Measurements from ENCODE around the gene SRL.

SRL gene

GRCh38 chr16:4147236-4147635, 94.6 kb downstream of the SRL start:
- no peak overlapping the region for H3K27ac ChIP-seq
- no peak for TF ChIP-seq CTCF (conservative IDR thresholded peaks at IDR 0.05)

DNA sequence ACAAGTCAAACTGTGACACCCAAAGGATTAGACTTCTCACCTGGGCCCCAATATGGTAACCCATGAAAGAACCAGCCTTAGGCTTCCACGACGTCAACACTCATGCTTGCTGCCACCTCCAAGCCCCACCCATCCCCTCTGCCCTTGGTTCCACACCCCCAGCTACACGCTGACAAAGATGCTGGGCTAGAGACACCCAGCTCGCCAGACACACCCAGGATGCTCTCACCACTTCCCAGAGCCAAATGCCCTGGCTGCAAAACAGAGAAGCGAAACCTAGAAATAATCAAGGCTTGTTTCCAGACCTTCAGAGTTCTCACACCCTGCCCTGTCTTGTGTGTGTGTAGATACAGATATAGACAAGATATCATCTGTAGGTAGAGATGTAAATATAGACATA, 99.6 kb downstream of the SRL start:
- H3K27ac ChIP-seq = no peak overlapping the region
- TF ChIP-seq CTCF (conservative IDR thresholded peaks at IDR 0.05) = no peak

- no peak overlapping the region for H3K27ac ChIP-seq
- TF ChIP-seq CTCF (conservative IDR thresholded peaks at IDR 0.05) = no peak
Observed at GRCh38 chr16:4141604-4142003, 100.3 kb downstream of the SRL start.

DNA sequence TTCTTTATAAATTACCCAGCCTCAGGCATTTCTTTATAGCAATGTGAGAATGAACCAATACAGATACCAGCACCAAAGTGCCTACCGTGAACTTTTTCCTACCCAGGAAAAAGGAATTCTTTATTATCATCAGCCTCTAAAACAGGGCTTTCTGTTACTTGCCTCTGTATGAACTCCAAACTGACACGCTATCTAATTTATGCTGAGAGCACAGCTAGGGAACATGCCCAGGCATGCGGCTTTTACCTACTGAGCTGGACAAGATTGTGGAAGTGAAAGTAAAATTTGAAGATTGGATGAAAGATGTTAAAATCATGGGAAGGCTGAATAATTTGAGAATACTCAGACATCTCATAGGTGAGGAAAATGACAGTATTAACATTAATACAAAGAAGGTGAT, 101.2 kb downstream of the SRL start:
- no peak for TF ChIP-seq CTCF (conservative IDR thresholded peaks at IDR 0.05)
- no peak overlapping the region for H3K27ac ChIP-seq

DNA sequence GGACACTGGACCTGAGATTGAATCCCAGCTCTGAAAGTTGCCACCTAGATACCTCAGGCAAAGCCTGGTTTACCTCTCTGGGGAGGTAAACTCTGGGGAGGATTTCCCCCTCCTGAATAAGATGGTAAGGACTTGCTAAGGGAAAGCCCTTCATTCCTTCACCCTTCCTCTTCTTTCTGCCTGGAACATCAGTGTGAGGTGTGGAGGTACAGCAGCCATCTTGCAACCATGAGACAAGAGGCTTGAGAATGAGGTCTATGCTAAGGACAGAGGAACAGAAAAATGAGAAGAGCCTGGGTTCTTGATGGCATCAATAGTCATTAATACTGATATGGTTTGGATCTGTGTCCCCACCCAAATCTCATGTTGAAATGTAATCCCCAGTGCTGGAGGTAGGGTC, 101.9 kb downstream of the SRL start:
- no peak for TF ChIP-seq CTCF (conservative IDR thresholded peaks at IDR 0.05)
- H3K27ac ChIP-seq = no peak overlapping the region

Measured in VCaP (cell line).